Activated CD8-positive, alpha-beta memory T cell treated with anti-CD3 and anti-CD28 coated beads, Interleukin-2, amount 50 U/mL, for 1 hour (primary cell): ENCODE results near the gene SLC52A3.
"Not testable (repeated sequence)": the region's sequence is repeated elsewhere in the genome, so short reads cannot be mapped to it uniquely, and the experiment has no call there.

ENCODE experiments used
- DNase-seq: peaks from one replicate; pipeline ENCODE4 v3.0.0-alpha.2; 2020; ENCODE audit errors: extremely low read depth

SLC52A3 gene

DNA sequence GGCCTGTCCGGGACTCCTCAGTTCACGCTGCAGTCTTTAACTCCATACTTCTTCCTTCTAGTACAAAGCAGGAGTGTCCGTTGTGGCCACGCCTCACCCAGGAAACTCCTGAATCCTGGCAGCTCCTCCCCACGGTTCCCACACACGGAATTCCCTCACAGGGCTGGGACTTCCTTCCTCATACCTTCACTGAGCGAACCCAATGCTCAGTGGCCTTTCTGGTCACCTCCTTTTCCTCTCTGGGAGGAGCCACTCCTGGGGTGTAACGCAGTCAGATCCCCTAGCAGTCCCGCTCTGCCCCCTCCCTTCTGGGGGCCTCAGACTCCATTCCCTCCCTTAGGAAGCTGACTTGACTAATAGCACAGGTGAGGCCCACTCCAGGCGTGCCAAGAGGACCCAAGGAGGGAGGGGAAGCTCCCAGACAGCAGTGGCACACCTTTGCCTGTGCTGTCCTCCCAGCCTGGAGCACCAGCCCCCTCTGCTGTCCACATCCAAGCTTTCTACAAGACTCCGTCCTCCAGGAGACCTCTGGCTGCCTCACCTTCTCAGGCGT is at the start of gene SLC52A3:
SLC52A3 (minus strand) TSS at position 75 of the 553 bp plus-strand sequence. CDS start 2,726 bp downstream, outside the sequence.
- no peak for DNase-seq

DNA sequence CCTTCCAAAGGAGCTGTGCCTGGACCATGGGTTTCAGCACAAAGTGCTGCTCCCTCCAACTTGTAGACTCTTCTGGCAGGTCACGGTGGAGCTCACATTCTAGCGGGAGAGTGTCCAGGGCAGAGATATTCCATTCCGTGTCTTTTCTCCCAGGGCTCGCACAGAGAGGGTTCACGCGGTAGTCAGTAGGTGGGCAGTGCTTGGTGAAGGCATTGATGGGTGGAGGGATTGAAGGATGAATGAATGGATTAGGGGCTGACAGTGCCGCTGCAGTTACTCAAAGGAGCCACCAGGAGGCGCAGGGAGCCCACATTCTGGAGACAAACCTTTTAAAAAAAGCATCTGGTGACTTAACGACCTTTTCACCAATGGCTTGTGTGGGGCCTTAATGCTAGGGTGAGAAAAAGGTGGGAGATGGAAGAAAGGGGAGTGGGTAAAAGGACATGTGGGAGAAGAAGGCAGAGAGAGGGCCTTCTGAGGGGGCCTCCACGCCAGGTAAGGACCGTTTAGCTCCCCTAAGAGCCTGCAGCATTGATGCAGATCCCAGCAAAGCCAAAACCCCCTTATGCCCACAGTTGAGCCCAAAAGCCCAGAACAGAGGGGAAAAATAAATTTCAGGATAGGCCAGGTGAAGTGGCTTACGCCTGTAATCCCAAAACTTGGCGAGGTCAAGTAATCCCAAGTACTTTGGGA is 47.8 kb upstream of the SLC52A3 start:
- DNase-seq = peak; percentile 21

DNA sequence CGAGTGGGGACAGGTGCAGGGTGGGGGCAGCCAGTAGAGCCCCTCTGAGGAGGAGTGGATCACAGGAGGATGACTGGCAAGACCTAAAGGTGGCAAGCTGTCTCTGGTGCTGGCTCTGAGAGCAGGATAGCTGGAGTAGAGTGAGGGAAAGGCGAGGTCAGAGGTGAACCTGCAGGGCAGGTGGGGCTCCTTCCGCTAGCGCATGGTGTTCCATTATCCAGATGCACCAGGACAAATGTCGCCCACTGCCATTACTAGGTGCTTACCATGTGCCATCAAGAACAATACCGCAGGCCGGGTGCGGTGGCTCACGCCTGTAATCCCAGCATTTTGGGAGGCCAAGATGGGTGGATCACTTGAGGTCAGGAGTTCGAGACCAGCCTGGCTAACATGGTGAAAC is 46.9 kb upstream of the SLC52A3 start:
- no peak for DNase-seq

DNA sequence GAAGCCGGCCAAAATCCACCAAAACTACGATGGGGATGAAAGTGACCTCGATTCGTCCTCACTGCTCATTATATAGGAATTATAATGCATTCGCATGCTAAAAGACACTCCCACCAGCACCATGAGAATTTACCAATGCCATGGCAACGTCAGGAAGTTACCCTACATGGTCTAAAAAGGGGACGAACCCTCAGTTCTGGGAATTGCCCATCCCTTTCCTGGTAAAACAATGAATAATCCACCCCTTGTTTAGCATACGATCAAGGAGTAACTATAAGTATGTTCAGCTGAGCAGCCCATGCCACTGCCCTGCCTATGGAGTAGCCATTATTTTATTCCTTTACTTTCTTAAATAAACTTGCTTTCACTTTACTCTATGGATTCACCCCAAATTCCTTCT is 45.1 kb upstream of the SLC52A3 start:
- DNase-seq = no peak

DNA sequence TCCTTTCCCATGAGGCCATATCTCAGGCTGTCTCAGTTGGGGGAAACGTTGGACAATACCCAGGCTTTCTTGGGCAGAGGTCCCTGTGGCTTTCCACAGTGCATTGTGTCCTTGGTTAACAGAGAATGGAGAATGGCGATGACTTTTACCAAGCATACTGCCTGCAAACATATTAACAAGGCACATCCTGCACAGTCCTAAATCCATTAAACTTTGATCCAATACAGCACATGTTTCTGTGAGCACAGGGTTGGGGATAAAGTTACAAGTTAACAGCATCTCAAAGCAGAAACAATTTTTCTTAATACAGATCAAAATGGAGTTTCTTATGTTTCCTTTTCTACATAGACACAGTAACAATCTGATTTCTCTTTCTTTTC is 44.1 kb upstream of the SLC52A3 start:
- not testable (repeated sequence) for DNase-seq

DNA sequence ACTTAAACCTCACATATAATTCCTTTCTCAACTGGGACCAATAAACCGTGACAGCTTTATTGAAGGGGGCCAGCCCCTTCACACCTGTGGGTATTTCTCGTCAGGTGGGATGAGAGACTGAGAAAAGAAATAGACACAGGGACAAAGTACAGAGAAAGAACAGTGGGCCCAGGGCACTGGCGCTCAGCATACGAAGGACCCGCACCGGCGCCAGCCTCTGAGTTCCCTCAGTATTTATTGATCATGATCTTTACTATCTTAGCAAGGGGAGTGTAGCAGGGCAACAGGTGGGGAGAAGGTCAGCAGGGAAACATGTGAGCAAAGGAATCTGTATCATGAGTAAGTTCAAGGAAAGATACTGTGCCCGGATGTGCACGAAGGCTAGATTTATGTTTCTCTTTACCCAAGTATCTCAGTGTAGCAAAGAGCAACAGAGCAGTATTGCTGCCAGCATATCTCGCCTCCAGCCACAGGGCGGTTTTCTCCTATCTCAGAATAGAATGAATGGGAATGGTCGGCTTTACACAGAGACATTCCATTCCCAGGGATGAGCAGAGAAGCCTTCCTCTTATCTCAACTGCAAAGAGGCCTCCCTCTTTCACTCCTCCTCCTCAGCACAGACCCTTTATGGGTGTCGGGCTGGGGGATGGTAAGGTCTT is 43.6 kb upstream of the SLC52A3 start:
- not testable (repeated sequence) for DNase-seq

DNA sequence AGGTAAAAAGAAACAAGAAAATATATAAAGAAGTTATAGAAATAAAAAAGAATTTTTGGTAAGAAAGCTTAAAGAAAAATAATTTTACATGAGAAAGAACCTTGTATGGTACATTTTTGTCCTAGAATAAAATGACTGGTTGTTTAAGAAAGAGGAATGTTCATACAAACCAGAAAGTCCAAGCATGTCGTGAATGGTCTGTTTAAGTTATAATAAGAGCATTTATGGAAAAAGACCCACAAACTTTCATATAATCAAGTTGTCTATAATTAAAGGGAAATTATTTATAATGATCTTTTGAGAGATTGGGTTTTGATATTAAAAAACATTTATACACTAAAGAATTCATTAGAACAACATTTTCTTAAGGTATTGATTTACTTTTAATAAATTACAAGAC is 37.4 kb upstream of the SLC52A3 start:
- no peak for DNase-seq

DNA sequence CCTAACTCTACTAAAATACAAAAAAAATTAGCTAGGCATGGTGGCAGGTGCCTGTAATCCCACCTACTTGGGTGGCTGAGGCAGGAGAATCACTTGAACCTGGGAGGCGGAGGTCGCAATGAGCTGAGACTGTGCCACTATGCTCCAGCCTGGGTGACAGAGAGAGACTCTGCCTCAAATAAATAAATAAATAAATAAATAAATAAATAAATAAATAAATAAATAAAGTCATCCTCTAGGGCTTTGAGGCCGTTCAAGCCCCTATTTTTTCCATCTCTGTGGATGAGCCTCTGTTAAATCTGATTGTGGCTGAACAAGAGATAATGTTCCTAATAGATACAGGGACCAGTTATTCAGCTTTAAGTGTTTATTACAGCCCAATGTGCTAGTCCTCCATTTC is 33.4 kb upstream of the SLC52A3 start:
- DNase-seq = no peak

DNA sequence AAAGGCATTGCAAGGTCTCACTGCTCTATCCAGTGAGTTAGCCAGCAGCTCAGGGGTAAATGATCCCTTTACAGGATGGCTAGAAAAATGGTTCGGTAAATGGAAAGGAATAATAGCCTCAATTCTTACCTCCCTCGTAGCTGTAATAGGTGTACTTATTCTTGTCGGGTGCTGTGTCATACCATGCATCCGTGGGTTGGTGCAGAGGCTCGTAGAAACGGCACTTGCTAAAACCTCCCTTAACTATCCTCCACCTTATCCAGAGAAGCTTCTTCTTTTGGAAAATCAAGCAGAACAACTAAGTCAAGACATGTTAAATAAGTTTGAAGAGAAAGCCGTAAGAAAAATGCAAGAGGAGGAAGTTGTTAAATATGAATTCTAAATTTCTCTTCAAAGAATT is 31.7 kb upstream of the SLC52A3 start:
- not testable (repeated sequence) for DNase-seq

DNA sequence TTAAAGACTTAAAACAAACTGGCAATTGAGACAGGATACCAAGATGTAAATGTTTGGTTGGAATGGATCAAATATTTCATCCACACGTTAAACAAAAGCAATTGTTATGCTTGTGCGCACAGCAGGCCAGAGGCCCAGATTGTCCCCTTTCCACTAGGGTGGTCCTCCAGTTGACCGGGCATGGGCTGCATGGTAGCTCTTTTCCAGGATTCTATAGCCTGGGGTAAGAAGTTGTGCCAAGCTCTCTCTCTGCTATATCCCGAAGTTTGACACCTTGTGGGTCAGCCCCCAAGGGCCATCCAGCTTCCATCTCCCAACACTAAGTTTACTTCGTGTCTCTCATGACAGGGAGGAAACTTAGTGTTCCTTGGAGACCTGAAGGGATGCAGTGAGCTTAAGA is 30.4 kb upstream of the SLC52A3 start:
- DNase-seq = not testable (repeated sequence)

DNA sequence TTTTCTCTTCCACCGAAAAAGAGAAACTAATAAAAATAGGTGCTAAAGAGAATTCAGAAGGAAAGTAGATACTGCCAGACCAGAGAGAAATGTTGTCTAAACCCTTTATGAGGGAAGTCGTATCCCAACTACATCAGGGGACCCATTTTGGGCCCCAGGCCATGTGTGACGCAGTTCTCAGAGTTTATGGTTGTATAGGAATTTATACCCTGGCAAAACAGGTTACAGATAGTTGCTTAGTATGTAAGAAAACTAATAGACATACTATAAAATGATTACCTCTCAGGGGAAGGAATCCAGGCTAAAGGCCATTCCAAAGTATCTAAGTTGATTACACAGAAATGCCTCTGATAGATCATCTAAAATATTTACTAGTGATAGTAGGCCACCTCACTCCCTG is 28.6 kb upstream of the SLC52A3 start:
- no peak for DNase-seq

DNA sequence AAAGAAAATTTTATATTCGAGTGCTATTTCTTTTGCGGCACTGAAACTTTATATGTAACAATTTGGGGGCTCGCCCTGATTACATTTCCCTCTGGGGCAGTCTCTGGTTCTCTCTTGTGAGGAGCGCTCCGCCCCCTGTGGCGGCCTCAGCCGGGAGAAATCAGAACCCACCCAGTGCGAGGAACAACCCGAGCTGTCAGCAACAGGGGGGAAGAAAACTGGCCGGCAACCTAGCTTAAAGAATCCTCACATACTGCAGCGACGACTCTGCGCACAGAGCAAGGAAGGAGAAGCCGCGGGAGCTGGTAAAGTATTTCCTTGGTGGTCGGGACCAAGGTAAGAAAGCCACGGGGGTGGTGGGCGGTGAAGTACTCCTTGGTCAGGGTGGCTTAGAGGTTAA is 23.9 kb upstream of the SLC52A3 start:
- DNase-seq = no peak

DNA sequence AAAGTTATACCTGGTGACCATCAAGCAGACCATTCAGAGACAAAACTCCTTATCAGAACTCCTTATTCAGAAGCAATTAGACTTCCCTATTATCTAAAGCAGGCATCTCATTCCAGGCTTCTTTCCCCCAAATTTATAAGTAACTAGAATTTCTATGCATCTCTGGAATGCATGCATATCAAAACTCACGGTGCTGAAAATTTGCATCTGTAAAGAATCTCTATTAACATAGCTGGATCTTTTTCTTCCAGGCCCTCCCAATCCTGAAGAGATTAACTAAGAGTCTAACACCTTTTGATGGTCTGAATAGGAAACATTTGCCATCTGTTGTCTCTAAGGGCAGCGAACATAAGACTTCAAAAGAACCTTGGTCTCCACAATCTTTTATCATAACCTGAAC is 22.8 kb upstream of the SLC52A3 start:
- no peak for DNase-seq

DNA sequence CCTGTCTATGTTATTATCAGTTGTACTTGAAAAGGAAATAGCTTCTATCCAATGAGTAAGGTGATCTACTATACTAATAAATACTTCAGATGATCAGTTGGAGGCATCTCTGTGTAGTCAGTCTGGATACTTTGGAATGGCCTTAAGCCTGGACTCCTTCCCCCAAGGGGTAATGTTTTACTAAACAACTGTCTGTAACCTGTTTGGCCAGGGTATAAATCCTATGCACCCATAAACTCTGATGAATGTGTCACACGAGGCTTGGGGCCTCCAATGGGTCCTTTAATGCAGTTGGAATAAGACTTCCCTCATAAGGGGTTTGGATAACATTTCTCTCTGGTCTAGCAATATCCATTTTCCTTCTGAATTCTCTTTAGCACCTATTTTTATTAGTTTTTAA is 19.5 kb upstream of the SLC52A3 start:
- no peak for DNase-seq

DNA sequence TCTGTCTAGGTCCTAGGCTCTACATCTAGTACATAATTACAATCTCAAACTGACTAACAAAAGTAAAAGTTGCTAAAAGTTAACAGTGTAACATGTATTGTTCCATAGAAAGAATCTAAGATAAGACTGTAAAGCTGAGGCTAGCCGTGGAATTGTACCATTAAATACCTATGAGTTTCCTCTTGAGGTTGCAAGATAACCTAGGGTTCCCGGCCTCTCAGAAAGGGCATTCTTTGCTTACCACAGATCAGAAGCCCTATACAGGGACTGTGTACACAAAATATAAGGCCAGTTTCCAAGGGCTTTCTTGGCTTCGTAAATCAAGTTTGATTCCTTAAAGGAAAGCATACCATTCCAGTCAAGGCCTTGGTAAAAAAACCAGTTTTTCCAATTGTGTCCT is 11.5 kb upstream of the SLC52A3 start:
- DNase-seq = no peak

DNA sequence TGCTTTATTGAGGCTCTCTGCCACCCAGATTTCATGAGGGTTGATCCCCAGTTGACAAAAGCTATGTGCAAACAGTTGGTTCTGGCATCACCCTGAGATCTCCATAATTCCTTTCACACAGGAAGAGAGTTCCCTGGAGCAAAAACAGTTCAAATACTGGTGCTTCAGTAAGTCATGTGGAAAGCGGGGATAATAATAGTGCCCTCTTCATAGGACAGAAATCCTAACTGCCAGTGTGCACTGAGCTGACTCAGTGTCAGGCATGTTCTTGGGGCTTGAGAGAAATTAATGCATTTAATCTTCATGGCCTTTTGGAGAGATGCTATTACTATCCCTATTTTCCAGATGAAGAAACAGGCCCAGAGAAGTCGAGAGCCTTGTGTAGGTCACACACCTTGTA is 7.9 kb upstream of the SLC52A3 start:
- DNase-seq = no peak

DNA sequence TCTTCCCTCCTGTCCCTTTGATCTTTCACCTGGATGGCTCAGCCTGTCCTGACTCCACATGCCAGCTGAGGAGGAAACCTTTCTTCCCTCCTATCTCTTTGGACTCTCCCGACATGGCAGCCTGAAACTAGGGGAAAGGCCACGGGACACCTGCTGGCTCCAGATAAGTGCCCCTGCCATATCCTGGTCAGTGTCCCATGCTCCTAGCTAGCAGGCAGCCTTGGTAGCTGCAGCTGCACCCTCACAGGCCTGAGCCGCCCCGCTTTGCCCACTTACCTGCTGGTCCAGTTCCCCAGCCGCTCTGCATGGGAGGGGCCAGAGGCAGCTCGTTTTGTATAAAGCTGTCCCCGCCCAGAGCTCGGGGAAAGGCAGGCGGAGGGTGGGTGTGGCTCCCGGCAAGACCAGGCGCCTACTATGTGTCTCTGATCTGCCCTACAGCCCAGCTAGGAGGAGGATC is 7.4 kb upstream of the SLC52A3 start:
- no peak for DNase-seq

DNA sequence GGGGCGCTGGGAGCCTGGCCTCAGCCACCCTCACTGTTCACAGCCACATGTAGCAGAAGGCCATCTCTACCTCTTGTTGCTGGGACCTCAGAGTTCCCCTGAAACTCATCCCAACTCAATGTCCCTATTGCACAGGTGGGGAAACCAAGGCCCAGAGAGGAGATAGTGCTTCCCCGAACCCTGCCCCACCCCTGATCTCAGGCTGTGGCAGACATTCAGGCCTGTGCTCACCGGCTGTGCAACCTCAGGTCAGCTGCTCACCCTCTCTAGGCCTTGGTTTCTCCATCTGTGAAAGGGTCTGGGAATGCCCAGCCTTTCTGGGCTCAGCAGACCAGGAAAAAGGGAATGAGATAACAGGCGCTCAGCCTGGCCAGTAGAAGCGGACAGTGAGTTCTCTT is 6.4 kb upstream of the SLC52A3 start:
- DNase-seq = no peak

DNA sequence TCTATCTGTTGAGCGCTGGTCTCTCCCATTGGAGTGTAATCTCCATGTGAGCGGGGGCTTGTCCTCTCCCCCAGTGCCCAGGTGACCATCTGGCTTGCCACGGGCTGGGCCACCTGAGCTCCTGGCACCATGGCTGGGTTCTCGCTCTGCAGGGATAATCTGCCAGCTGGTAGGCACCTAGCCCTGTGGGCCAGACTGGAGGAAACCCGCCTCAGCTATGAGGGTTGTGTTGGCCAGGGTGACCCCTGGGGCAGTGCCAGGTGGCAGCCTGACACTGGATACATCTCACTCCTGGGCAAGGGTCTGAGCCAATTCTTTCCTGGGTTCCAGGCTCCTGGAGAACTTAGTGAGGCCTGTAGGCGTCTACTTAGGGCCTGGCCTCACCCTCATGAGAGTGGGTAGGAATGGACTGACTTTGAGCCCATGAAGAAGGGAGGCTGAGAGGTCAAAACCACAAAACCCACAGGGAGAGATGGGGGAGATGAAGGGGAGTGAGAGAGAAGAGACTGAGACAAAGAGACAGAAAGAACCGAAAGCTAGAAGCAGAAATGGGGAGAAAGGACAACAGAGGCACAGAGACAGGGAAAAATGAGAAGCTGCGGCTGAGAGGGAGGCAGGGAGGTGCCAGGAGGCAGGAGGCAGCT is 5.8 kb upstream of the SLC52A3 start:
- no peak for DNase-seq

DNA sequence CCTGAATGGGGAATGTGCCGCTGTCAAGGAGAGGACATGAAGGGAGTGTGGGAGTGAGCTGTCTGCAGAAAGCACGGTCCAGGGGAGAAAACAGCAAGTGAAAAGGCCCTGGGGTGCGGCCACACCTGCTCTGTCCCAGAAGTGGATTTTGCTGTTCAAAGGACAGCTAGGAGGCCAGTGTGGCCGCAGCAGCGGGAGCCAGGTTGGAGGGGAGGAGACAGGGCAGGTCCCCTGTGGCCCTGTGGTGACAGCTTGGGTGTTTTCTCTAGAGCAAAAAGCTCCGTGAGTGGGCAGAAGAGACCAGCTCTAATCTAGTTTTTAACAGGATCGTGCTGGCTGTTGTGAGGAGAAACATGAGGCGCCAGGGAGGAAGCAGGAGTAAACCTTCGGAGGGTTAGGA is 4.5 kb upstream of the SLC52A3 start:
- DNase-seq = no peak

DNA sequence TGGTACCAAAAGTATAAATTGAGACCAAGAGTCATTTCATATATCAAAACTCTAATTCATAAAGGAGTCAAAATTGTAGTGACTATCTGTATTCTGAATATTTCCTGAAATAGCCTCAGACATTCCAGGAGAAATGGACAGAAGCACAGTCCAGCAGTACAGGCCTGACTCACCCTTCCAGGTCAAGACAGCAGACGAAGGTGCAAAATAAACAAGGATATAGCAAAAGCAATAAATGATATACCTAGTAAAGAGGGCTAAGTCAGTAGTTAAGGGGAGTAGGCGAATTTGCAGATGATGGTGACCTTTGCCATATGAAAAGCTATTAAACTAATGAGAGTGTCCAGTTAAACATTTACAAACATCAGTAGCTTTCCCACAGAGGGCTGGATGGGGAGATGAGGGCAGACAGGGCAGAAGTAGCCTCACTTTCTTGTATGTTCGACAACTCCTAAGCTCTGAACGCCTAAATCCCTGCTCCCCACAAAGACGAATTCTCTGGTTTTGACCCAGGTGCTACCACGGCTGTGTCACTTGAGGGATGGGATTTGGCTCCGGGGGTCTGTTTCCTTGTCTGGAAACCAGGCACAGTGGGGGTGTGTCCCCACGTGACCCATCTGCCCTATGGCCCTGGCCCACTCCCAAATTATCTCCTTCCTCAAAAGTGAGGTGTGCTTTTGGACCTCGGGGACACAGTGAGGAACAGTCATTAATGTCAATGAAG is 3.6 kb upstream of the SLC52A3 start:
- no peak for DNase-seq

DNA sequence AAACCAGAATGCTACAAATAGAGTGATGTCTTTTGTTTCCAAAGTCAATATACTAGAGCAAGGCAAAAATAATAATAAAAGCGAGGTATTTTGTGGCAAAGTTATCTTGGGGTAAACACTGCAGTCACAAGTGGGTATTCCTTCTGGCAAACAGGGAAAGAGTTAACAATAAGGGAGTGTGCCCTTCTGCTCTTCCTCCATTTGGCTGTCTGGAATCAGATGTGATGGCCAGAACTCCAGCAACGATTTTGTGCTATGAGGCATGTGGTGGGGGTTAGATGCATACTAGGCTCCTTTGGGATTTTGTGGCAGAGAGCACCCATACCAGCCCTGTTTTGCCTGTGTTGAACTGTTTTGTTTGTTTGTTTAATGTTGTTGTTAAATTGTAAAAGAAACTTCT is 2.4 kb upstream of the SLC52A3 start:
- DNase-seq = no peak
